KOPT-K1 (cell line): ENCODE data around the gene PSG1.
"Not testable (repeated sequence)": the region's sequence is repeated elsewhere in the genome, so short reads cannot be mapped to it uniquely, and the experiment has no call there.

Experiments
- H3K27ac ChIP-seq: fragments of 200-600 bp; sonication (generic); 2 replicates; pipeline ENCODE4 v1.5.1; 2016; ENCODE audit warnings: antibody characterized with exemption, mild to moderate bottlenecking, low read depth, low read length; ENCODE audit not compliant: poor library complexity, severe bottlenecking
- H3K36me3 ChIP-seq: fragments of 200-600 bp; sonication (generic); 2 replicates; pipeline ENCODE4 v1.5.1; 2017; ENCODE audit warnings: antibody characterized with exemption, mild to moderate bottlenecking, low read length, moderate library complexity; ENCODE audit not compliant: insufficient read depth
- H3K9me3 ChIP-seq: fragments of 200-600 bp; sonication (generic); 2 replicates; pipeline ENCODE4 v1.5.1; 2017; ENCODE audit warnings: antibody characterized with exemption, low read length, mild to moderate bottlenecking; ENCODE audit not compliant: insufficient read depth, poor library complexity, severe bottlenecking

Gene PSG1

DNA sequence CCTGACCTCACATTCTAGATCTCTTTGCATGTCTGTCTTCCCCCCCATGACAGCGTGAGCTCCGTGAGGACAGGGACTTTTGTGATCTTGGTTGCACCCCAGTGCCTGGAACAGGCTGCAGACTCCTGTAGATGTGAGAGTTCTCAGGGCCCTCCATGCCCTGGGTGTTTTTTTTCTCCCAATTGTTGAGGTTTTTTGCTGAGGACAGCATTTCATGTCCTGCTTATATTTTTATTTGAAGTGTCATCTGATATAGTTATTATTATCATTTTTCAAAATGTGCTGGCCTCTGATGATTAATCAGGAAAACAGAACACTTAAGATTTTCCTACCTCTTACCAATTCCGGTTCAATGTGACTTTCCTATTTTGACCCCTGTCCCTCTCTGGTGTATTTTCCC lies 24.8 kb downstream of the PSG1 start:
- not testable (repeated sequence) for H3K9me3 ChIP-seq, H3K36me3 ChIP-seq, H3K27ac ChIP-seq

- H3K9me3 ChIP-seq, H3K36me3 ChIP-seq, H3K27ac ChIP-seq: not testable (repeated sequence)
Observed at GRCh38 chr19:42853231-42853630, 26.3 kb downstream of the PSG1 start.

DNA sequence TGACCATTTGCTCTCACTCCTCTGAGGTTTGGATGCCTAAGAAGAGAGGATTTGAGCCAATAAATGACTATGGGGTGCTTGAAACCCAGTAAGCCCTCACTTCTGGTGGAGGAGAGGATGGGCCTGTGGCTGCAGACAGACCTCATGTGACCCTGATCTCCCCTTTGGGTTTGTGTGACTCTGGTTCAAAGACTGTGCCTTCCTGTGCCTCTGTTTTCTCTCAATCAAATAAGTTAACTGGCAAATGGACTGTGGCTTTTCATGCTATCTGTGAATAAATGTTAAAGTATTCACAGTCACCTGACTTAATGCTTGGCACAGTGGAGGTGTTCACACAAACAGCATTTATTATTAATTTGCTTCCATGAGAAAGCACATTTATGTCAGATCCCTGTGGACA lies 26.7 kb downstream of the PSG1 start:
- H3K36me3 ChIP-seq, H3K27ac ChIP-seq, H3K9me3 ChIP-seq: not testable (repeated sequence)

GRCh38 chr19:42851718-42852280 lies 27.7 kb downstream of the PSG1 start:
- H3K36me3 ChIP-seq, H3K9me3 ChIP-seq, H3K27ac ChIP-seq: not testable (repeated sequence)

GRCh38 chr19:42850981-42851717 lies 28.4 kb downstream of the PSG1 start:
- H3K27ac ChIP-seq: no peak overlapping the region
- H3K9me3 ChIP-seq: no peaks in the 10 kb centered on the region

GRCh38 chr19:42846597-42846996 lies 32.9 kb downstream of the PSG1 start:
- H3K36me3 ChIP-seq: no peaks in the 10 kb centered on the region
- no peak overlapping the region for H3K27ac ChIP-seq
- H3K9me3 ChIP-seq: no peaks in the 10 kb centered on the region

More at GRCh38 chr19:42850981-42851717, 28.4 kb downstream of the PSG1 start:
- H3K36me3 ChIP-seq: no peaks in the 10 kb centered on the region

DNA sequence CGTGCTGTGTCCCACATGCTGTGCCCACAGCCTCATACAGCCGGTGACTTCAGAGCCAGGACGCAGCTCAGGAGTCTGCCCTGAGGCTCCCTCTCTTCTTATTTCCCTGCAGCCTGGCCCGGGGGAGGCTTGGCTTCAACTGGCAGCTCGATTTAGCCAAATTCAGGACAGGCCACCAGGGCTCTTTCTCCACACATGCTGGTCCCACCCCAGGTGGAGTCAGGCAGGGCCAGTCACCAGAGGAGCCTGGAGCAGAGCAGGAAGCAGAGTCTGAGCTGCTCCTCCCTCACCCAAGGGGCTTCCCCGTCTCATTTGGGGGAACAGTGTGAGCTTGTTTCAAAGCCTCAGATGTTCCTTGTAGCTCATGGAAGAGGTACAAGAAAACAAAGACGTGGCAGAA lies 35.9 kb downstream of the PSG1 start:
- H3K36me3 ChIP-seq, H3K9me3 ChIP-seq, H3K27ac ChIP-seq: not testable (repeated sequence)

DNA sequence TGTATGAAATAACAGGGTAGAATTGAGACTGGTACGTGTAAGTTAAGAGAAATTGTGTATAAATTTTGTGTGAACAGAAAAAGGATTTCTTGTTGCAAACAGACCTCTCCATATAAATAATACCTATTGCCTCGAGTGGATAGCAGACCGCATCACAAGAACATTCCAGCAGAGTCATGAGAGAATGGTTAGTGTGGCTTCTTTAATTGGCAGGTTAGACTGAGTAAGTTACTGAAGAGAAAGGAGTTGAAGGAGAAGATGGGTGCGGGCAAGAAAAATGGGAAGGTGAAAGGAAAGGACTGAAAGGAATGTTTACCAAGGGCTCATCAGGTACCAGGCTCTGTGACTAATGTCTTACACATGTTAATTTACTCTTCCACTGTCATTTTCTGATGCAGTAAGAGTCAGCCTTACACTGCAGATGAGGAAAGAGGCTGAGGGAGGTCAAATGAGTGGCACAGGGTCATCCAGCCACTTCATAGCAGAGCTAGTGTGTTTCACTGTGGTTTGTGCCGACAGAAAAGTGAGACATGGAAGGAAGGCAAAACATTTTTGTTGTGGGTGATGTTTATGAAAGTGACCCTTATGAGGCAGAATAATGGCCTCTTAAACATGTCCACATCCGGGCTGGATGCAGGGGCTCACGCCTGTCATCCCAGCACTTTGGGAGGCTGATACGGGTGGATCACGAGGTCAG lies 46.6 kb downstream of the PSG1 start:
- not testable (repeated sequence) for H3K27ac ChIP-seq, H3K36me3 ChIP-seq, H3K9me3 ChIP-seq

DNA sequence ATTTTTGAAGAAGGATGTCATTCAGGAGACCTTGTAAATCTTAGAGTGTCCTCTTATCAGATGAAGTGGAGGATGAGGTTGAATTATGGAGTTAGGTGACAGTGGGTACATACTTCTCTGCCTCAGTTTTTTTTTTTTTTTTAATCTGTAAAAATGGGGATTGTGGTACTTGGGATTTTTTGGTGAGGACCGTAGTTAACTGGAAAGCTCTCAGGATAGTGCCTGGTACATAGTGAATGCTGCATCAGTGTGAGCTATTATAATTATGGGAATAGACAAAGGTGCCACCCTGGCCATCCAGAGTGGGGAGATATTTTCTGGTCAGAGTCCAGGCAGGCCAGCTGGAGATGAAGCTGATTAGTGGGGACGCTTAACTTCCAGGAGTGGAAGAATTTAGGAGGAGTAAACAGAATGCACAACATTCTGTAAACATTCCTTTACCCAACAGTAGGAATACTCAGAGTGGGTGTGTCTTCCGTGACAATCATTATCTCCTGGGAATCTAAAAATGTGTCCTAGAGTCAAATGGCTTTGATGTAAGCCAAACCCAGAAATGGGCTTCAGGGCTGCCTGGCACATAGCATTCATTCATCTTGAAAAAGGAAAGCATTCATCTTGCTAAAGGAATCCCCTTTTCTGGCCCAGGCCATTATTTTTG lies 47.4 kb downstream of the PSG1 start:
- H3K36me3 ChIP-seq, H3K9me3 ChIP-seq, H3K27ac ChIP-seq: not testable (repeated sequence)

DNA sequence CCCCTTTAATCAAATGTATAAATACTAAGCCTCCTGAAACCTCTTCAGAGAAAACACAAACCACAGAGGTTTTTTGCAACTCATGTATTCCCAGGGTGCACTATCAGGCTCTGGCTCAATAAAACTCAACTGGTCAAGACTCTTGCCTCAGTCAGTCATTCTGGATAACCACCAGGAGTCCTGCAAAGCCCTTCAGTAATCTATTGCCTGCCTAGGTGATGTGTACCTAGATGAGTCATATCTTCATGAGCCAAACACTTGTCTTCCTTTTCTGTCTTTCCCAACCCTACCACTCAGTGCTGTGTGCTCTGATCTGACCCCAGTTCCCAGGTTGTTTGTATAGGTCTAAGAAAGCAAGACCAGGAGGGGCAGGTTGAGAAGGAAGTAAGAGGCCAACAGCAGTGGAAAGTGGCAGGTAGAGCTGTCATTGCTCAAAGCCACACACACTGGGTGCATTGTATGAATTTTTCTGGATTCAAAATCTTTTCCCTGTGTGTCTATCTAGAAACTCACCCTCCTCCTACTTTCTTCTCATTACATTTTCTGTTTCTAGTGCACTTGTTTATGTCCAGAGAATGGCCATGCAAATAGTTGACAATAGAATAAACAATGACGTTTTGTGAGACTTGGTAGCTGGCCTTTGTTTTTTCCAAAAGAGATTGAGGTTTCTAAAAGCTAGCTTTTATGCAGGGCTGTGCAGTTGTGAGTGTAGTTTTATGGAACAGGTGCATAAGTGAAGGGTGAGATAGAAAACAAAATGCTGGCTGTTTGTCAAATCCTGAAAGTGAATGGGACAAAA lies 48.1 kb downstream of the PSG1 start:
- Histone ChIP-seq H3K36me3 (no peaks in the 10 kb centered on the region), H3K27ac (no peak overlapping the region), H3K9me3 (no peaks in the 10 kb centered on the region)

GRCh38 chr19:42821306-42821977 lies 58.1 kb downstream of the PSG1 start:
- H3K27ac ChIP-seq, H3K36me3 ChIP-seq, H3K9me3 ChIP-seq: not testable (repeated sequence)

DNA sequence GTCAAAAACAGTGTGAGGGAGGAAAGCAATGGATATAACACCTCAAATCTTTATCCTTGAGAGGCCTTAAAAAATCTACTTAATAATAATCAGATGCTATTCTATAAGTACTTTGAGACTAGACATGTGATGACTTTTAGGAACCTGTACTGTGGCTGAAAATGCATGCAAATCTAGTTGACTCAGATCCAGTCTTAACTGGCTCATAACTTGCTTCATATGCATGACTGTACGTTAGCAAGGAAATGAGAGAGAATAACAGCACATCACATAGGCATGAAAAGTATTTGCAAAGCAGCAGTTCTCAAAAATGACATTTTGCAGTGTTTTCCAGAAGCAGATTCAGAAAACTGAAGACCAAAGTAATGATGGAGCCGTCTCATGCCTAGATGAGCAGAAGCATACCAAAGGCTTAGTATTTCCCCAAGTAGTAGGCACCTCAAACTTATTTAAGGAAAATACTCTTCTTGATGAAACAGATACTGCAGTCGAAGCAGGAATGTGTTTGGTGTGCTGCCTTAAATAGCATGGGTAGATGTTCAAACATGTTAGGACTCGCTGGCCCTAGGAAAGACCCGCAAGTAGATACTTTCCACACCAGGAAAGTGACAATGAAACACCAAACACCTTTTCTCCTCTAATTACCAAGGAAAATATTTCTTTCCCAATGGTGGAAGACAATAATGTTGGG lies 59.4 kb downstream of the PSG1 start:
- not testable (repeated sequence) for H3K27ac ChIP-seq, H3K36me3 ChIP-seq, H3K9me3 ChIP-seq

GRCh38 chr19:42816894-42817293 lies 62.6 kb downstream of the PSG1 start:
- no peaks in the 10 kb centered on the region for H3K9me3 ChIP-seq
- H3K36me3 ChIP-seq: no peaks in the 10 kb centered on the region
- H3K27ac ChIP-seq: no peak overlapping the region
